Stomach smooth muscle (tissue), 2 donors: ENCODE results near the gene TFEC.
"Not testable (repeated sequence)": the region's sequence is repeated elsewhere in the genome, so short reads cannot be mapped to it uniquely, and the experiment has no call there.

Source experiments
- H3K27ac ChIP-seq: one replicate; pipeline ENCODE4 v1.7.0; 2013; ENCODE audit warnings: mild to moderate bottlenecking, low read length, inconsistent platforms
- H3K27me3 ChIP-seq, 2 donors: one replicate each; pipeline ENCODE4 v1.7.0; 2013; ENCODE audit warnings: low read length in 2 of 2; ENCODE audit not compliant: insufficient read depth in 2 of 2, control insufficient read depth in 1 of 2
- H3K36me3 ChIP-seq, 2 donors: one replicate each; pipeline ENCODE4 v1.7.0; 2013; ENCODE audit warnings: low read length in 2 of 2; ENCODE audit not compliant: control insufficient read depth in 2 of 2, insufficient read depth in 2 of 2
- H3K4me1 ChIP-seq: one replicate; pipeline ENCODE4 v1.7.0; 2013; ENCODE audit warnings: low read length; ENCODE audit not compliant: control insufficient read depth, insufficient read depth
- H3K4me3 ChIP-seq, 2 donors: one replicate each; pipeline ENCODE4 v1.7.0; 2013; ENCODE audit warnings: low read length in 2 of 2
- H3K9ac ChIP-seq, 2 donors: one replicate each; pipeline ENCODE4 v1.7.0; 2013; ENCODE audit warnings: low read length in 2 of 2, mild to moderate bottlenecking in 1 of 2
- H3K9me3 ChIP-seq, 2 donors: one replicate each; pipeline ENCODE4 v1.7.0; 2013; ENCODE audit warnings: low read length in 2 of 2; ENCODE audit not compliant: control insufficient read depth in 2 of 2
- donor health status: healthy.
- donor health status: Pancreatic carcinoma.

Gene TFEC

DNA sequence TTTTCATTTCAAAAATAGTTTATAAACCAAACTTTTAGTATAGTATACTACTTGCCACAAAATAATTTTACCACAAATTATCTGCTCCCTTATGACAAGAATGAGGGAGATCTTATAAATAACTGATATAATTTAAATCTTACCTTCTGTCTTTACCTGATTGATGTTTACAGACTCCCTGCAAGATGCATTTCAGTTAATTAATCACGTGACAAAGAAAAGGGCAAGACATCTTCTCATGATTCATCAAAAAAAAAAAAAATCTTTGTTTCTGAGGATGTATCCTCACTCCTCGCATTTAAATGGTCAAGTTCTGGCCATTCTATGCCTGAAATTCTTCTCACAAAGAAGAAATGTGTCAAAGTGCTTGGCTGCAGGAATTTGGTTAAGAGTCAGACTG, 2.3 kb upstream of the TFEC start:
- no peaks in the 10 kb centered on the region for H3K9me3 ChIP-seq

GRCh38 chr7:116028787-116029186, 1.8 kb downstream of the TFEC start:
- no peak overlapping the region for H3K4me3 ChIP-seq

More for the DNA sequence above, 2.3 kb upstream of the TFEC start:
- no peak overlapping the region for H3K27ac ChIP-seq
- no peaks in the 10 kb centered on the region for H3K27me3 ChIP-seq
- H3K9ac ChIP-seq: no peak overlapping the region
- H3K4me1 ChIP-seq: no peaks in the 10 kb centered on the region
- H3K36me3 ChIP-seq: no peaks in the 10 kb centered on the region
- H3K4me3 ChIP-seq: no peak overlapping the region

GRCh38 chr7:116027786-116028185, 2.8 kb downstream of the TFEC start:
- H3K4me1 ChIP-seq: no peaks in the 10 kb centered on the region
- H3K27ac ChIP-seq: no peak overlapping the region
- H3K9me3 ChIP-seq: no peaks in the 10 kb centered on the region
- no peak overlapping the region for H3K4me3 ChIP-seq
- H3K27me3 ChIP-seq: no peaks in the 10 kb centered on the region
- H3K36me3 ChIP-seq: no peaks in the 10 kb centered on the region
- no peak overlapping the region for H3K9ac ChIP-seq

More at GRCh38 chr7:116028787-116029186, 1.8 kb downstream of the TFEC start:
- Histone ChIP-seq H3K4me1 (no peaks in the 10 kb centered on the region), H3K27ac (no peak overlapping the region), H3K9ac (no peak overlapping the region), H3K36me3 (no peaks in the 10 kb centered on the region), H3K27me3 (no peaks in the 10 kb centered on the region), H3K9me3 (no peaks in the 10 kb centered on the region)

DNA sequence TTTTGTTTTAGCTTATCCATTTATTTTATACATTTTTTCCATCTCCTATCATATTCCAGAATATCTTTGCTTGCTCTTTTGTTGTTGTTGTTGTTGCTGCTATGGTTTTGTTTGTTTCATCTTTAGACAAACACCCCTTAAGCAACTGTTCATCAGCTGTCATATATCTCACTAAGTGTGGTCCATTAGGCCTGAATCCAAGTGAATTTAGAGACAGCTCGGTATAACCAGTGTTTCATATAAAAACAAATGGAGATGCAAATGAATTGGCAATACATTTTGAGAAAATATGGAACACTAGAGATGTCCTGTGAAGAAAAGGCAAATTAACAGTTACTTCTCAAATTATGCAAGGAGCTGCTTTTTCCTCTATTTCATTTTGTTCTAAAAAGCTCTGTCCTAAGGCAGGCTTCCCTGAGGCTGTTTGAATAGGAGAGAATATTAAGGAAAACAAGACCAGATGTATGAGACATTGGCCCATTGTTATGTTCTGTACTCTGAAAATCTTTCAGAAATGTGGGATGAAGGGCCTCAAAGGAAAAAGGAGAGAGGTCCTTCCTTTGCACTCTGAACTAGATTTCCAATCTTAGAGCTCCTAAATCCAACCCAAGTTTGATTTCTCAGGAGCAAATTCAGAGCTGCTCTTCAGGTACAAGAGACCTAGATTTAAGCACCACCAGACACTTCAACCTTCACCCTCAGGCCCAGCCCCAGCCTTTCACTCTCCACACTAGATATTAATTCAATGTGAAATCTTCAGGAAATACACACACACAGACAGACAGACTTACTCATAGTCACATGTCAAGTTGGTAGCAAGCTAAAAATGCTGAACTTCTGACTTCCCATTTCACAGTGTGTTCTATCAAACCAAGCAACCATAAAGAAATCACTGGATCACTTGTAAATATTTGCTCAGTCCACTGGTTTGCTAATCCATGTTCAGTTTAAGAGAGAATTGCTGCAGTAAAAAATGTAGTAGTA, 5.4 kb downstream of the TFEC start:
- Histone ChIP-seq H3K9me3 (no peaks in the 10 kb centered on the region), H3K27me3 (no peaks in the 10 kb centered on the region), H3K27ac (no peak overlapping the region), H3K36me3 (no peaks in the 10 kb centered on the region), H3K9ac (no peak overlapping the region), H3K4me1 (no peaks in the 10 kb centered on the region), H3K4me3 (no peak overlapping the region)

GRCh38 chr7:116021237-116021636, 9.3 kb downstream of the TFEC start:
- Histone ChIP-seq H3K9me3 (no peaks in the 10 kb centered on the region), H3K27ac (no peak overlapping the region), H3K9ac (no peak overlapping the region), H3K36me3 (no peaks in the 10 kb centered on the region), H3K4me3 (no peak overlapping the region), H3K4me1 (no peaks in the 10 kb centered on the region), H3K27me3 (no peaks in the 10 kb centered on the region)

DNA sequence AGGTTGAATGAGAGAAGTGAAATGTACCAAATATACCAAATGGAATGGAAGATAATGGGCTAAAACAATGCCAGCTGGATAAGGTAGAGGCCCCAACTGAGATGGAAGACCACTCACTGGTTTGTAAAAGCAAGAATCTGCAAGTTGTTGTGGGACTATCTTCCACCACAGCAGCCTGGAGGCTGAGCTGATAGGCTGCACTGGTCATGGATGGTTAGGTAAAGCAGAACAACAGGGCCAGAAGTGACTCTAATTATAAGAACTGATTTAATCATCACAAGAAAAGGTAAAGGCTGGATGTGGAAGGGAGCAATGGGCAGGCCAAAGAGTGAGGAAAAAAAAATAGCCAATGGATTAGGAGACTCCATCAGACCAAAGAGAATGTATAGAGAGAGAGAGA, 11.8 kb downstream of the TFEC start:
- H3K27me3 ChIP-seq: no peaks in the 10 kb centered on the region
- no peak overlapping the region for H3K9ac ChIP-seq
- H3K4me1 ChIP-seq: no peaks in the 10 kb centered on the region
- no peaks in the 10 kb centered on the region for H3K9me3 ChIP-seq
- no peaks in the 10 kb centered on the region for H3K36me3 ChIP-seq
- H3K27ac ChIP-seq: no peak overlapping the region
- H3K4me3 ChIP-seq: no peak overlapping the region

- no peak overlapping the region for H3K27ac ChIP-seq
- H3K27me3 ChIP-seq: no peaks in the 10 kb centered on the region
- no peaks in the 10 kb centered on the region for H3K36me3 ChIP-seq
- no peaks in the 10 kb centered on the region for H3K9me3 ChIP-seq
- no peak overlapping the region for H3K4me3 ChIP-seq
- H3K9ac ChIP-seq: no peak overlapping the region
- no peaks in the 10 kb centered on the region for H3K4me1 ChIP-seq
These were observed 16.9 kb downstream of the TFEC start for GRCh38 chr7:116013675-116014074.

DNA sequence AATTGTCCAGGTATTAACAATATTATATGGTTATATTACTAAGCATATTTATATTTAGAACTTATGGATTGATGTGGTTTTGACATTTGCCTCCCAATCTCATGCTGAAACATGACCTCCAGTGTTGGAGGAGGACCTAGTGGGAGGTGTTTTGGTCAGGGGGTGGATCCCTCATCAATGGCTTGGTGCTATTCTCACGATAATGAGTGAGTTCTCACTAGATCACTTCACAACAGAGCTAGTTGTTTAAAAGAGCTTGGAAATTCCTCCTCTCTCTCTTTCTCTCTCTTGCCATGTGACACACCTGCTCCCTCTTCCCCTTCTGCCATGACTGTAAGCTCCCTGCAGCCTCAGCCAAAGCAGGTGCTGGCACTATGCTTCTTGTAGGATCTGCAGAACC, 19.0 kb downstream of the TFEC start:
- Histone ChIP-seq H3K9ac (no peak overlapping the region), H3K36me3 (no peaks in the 10 kb centered on the region), H3K4me1 (no peaks in the 10 kb centered on the region), H3K4me3 (no peak overlapping the region), H3K9me3 (no peaks in the 10 kb centered on the region), H3K27ac (no peak overlapping the region), H3K27me3 (no peaks in the 10 kb centered on the region)

GRCh38 chr7:116004762-116005161, 25.8 kb downstream of the TFEC start:
- H3K4me3 ChIP-seq, H3K27ac ChIP-seq, H3K9ac ChIP-seq, H3K36me3 ChIP-seq, H3K4me1 ChIP-seq, H3K27me3 ChIP-seq, H3K9me3 ChIP-seq: not testable (repeated sequence)

GRCh38 chr7:115997221-115997620, 33.3 kb downstream of the TFEC start:
- Histone ChIP-seq H3K9ac (no peak overlapping the region), H3K27me3 (no peaks in the 10 kb centered on the region), H3K4me3 (no peak overlapping the region), H3K4me1 (no peaks in the 10 kb centered on the region), H3K36me3 (no peaks in the 10 kb centered on the region), H3K9me3 (no peaks in the 10 kb centered on the region), H3K27ac (no peak overlapping the region)

- H3K27me3 ChIP-seq: no peaks in the 10 kb centered on the region
- no peak overlapping the region for H3K27ac ChIP-seq
- H3K4me1 ChIP-seq: no peaks in the 10 kb centered on the region
- H3K9ac ChIP-seq: no peak overlapping the region
- H3K9me3 ChIP-seq: no peaks in the 10 kb centered on the region
- no peak overlapping the region for H3K4me3 ChIP-seq
- no peaks in the 10 kb centered on the region for H3K36me3 ChIP-seq
These were observed 34.9 kb downstream of the TFEC start for GRCh38 chr7:115995701-115996100.
